ENCODE results near the gene ZFPM1.

GRCh38 chr16:88407042-88407420 is 46.0 kb upstream of the ZFPM1 start:
- TF ChIP-seq CTCF (IDR thresholded peaks at IDR 0.05) (no peak), POLR2A (IDR thresholded peaks at IDR 0.05) (no peak)

All from body of pancreas (tissue), 4 donors.